Panc1 (cell line): ENCODE results near the gene KRT84. TPM values are rescaled to one million over a fixed set of nuclear protein-coding genes. Genes with fewer than 3 reads are reported as not detected.

ENCODE experiments used
- ATAC-seq: fragments of 200-7000 bp; cut with Tn5 transposase; 2 replicates; pipeline ENCODE4 v1.9.1; 2020; ENCODE audit warnings: mild to moderate bottlenecking, moderate library complexity
- BruUV-seq: library from RNA; stranded (reverse); fragments of 400-500 nt; replicated peaks from 2 replicates; lab custom pipeline; 2021; lab: Mats Ljungman, UMichigan
- CTCF ChIA-PET: fragments of 300-600 bp; sonication (Branson Sonifier 250); formaldehyde crosslinking; loops from one replicate; lab custom pipeline; 2022; ENCODE audit warnings: antibody characterized with exemption; lab: Charles Lee
- POLR2A ChIA-PET: fragments of 300-600 bp; sonication (Branson Sonifier 250); formaldehyde crosslinking; loops from one replicate; lab custom pipeline; 2022; ENCODE audit warnings: antibody characterized with exemption; lab: Charles Lee
- DNase-seq: peaks from one replicate; pipeline ENCODE4 v3.0.0-alpha.2; 2010; ENCODE audit warnings: low read depth, low spot score
- H3K27ac ChIP-seq: 2 replicates; pipeline ENCODE4 v1.5.1; 2011; ENCODE audit warnings: mild to moderate bottlenecking, low read length, inconsistent platforms
- H3K27me3 ChIP-seq: fragments of 200-500 bp; sonication (Bioruptor generic); 2 replicates; pipeline ENCODE4 v1.6.0; 2014; ENCODE audit warnings: low read length, inconsistent platforms; ENCODE audit not compliant: control insufficient read depth, insufficient read depth
- H3K36me3 ChIP-seq: fragments of 200-500 bp; sonication (Bioruptor generic); 2 replicates; pipeline ENCODE4 v1.5.1; 2014; ENCODE audit warnings: inconsistent platforms, mild to moderate bottlenecking, low read length, moderate library complexity; ENCODE audit not compliant: control insufficient read depth, insufficient read depth
- H3K4me1 ChIP-seq: 2 replicates; pipeline ENCODE4 v1.5.1; 2011; ENCODE audit warnings: inconsistent platforms, mild to moderate bottlenecking, low read length, moderate library complexity; ENCODE audit not compliant: control insufficient read depth, insufficient read depth
- H3K4me3 ChIP-seq, 2 experiments: 2 replicates each; pipeline ENCODE4 v1.5.1; 2011 to 2012; ENCODE audit warnings: low read depth in 2 of 2, low read length in 2 of 2, mild to moderate bottlenecking in 2 of 2, inconsistent platforms in 1 of 2, moderate library complexity in 1 of 2
- H3K9me3 ChIP-seq: fragments of 200-500 bp; sonication (Bioruptor generic); 2 replicates; pipeline ENCODE4 v1.5.1; 2014; ENCODE audit warnings: low read depth, mild to moderate bottlenecking, inconsistent platforms, low read length, moderate library complexity; ENCODE audit not compliant: control insufficient read depth, insufficient read depth
- POLR2AphosphoS5 ChIP-seq: IDR thresholded peaks from 2 replicates; pipeline ENCODE4 v1.6.1; 2012; ENCODE audit warnings: mild to moderate bottlenecking, low read depth, low read length, moderate library complexity
- SIN3A ChIP-seq: IDR thresholded peaks from 2 replicates; pipeline ENCODE4 v1.6.1; 2012; ENCODE audit warnings: low read depth, mild to moderate bottlenecking, low read length, moderate library complexity, borderline replicate concordance; ENCODE audit not compliant: insufficient read depth
- TCF7L2 ChIP-seq: IDR thresholded peaks from 2 replicates; pipeline ENCODE4 v1.6.1; 2011; ENCODE audit warnings: mild to moderate bottlenecking, low read depth, low read length, inconsistent platforms
- in situ Hi-C: cut with HindIII; loops from 2 replicates; pipeline ENCODE4 v1.10.0; 2016; ENCODE audit warnings: low sequenced_read_pairs, low pct_unique_long_range_greater_than_20kb
- intact Hi-C: fragments of 100-400 bp; cut with micrococcal nuclease; formaldehyde crosslinking; loops from one replicate; pipeline ENCODE4 v1.10.0; 2022; ENCODE audit not compliant: unreplicated experiment
- total RNA-seq: library from RNA; stranded (reverse); gene quantifications from one replicate; pipeline ENCODE4 v1.2.1, GENCODE V29; 2021; ENCODE audit not compliant: unreplicated experiment
- TF ChIP-seq, protein P1 (sequence below): fragments of 450-650 bp; IDR thresholded peaks from 2 replicates; pipeline ENCODE4 v1.5.1; 2017; ENCODE audit warnings: mild to moderate bottlenecking
- TF ChIP-seq, protein P2 (sequence below), 2 experiments: IDR thresholded peaks; 2 replicates each; pipeline ENCODE4 v1.6.1; 2011 to 2012; ENCODE audit warnings: low read depth in 2 of 2, control low read depth in 1 of 2, low read length in 1 of 2, mild to moderate bottlenecking in 1 of 2, moderate library complexity in 1 of 2; ENCODE audit not compliant: insufficient read depth in 1 of 2

Gene KRT84
- total RNA-seq, 1 experiment from 2014 or later = not detected

DNA sequence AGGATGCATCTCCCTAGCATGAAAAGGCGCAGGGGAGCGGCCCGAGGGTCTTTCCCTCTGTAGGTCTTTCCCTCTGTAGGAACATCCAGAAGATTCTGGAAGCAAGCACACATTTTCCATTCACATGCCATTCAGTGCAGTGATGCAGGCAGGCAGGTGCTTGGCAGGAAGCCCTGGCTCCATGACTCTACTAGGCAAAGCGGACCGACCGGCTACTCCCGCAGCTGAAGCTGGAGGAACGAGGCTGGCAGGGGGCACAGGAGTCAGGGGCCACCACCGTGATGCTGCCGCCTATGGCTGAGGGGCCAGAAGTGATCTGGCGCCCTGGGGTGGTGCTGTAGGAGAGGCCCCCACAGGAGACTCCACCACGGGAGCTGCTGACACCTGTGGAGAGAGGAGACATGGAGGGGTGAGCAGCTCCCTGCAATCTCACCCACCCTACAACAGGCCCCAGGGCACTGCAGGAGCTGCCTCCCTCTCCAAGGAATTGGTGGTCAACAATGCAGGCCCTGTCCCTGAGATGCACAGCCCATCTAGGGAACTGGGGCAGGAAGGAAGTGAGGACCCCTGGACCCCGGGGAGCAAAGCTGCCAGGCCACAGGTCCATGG, 24.7 kb downstream of the KRT84 start:
- TF ChIP-seq, protein P1, sequence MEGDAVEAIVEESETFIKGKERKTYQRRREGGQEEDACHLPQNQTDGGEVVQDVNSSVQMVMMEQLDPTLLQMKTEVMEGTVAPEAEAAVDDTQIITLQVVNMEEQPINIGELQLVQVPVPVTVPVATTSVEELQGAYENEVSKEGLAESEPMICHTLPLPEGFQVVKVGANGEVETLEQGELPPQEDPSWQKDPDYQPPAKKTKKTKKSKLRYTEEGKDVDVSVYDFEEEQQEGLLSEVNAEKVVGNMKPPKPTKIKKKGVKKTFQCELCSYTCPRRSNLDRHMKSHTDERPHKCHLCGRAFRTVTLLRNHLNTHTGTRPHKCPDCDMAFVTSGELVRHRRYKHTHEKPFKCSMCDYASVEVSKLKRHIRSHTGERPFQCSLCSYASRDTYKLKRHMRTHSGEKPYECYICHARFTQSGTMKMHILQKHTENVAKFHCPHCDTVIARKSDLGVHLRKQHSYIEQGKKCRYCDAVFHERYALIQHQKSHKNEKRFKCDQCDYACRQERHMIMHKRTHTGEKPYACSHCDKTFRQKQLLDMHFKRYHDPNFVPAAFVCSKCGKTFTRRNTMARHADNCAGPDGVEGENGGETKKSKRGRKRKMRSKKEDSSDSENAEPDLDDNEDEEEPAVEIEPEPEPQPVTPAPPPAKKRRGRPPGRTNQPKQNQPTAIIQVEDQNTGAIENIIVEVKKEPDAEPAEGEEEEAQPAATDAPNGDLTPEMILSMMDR = no peak
- TF ChIP-seq SIN3A = no peak
- TF ChIP-seq POLR2AphosphoS5 = no peak
- no peak for TF ChIP-seq TCF7L2
- TF ChIP-seq, protein P2, sequence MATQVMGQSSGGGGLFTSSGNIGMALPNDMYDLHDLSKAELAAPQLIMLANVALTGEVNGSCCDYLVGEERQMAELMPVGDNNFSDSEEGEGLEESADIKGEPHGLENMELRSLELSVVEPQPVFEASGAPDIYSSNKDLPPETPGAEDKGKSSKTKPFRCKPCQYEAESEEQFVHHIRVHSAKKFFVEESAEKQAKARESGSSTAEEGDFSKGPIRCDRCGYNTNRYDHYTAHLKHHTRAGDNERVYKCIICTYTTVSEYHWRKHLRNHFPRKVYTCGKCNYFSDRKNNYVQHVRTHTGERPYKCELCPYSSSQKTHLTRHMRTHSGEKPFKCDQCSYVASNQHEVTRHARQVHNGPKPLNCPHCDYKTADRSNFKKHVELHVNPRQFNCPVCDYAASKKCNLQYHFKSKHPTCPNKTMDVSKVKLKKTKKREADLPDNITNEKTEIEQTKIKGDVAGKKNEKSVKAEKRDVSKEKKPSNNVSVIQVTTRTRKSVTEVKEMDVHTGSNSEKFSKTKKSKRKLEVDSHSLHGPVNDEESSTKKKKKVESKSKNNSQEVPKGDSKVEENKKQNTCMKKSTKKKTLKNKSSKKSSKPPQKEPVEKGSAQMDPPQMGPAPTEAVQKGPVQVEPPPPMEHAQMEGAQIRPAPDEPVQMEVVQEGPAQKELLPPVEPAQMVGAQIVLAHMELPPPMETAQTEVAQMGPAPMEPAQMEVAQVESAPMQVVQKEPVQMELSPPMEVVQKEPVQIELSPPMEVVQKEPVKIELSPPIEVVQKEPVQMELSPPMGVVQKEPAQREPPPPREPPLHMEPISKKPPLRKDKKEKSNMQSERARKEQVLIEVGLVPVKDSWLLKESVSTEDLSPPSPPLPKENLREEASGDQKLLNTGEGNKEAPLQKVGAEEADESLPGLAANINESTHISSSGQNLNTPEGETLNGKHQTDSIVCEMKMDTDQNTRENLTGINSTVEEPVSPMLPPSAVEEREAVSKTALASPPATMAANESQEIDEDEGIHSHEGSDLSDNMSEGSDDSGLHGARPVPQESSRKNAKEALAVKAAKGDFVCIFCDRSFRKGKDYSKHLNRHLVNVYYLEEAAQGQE (IDR thresholded peaks at IDR 0.05; ENCODE audit: insufficient read depth in 1 of 2, low read depth in 2 of 2, low read length in 1 of 2) = no peak
- no peak for ATAC-seq
- Histone ChIP-seq H3K27me3 (no peaks in the 10 kb centered on the region), H3K9me3 (no peaks in the 10 kb centered on the region), H3K36me3 (no peaks in the 10 kb centered on the region), H3K4me1 (no peaks in the 10 kb centered on the region), H3K4me3 (no peak overlapping the region), H3K27ac (no peak overlapping the region)
- no peak for DNase-seq
- intact Hi-C loops (no loop called here), in situ Hi-C loops (no loop called here)
- POLR2A ChIA-PET = interaction anchor here (0.6 kb wide), 1 partner anchor 220 kb away, joined by 9 read pairs; no protein-coding TSS in a partner anchor
- CTCF ChIA-PET = no interaction called here
- BruUV-seq = no TSS peak

DNA sequence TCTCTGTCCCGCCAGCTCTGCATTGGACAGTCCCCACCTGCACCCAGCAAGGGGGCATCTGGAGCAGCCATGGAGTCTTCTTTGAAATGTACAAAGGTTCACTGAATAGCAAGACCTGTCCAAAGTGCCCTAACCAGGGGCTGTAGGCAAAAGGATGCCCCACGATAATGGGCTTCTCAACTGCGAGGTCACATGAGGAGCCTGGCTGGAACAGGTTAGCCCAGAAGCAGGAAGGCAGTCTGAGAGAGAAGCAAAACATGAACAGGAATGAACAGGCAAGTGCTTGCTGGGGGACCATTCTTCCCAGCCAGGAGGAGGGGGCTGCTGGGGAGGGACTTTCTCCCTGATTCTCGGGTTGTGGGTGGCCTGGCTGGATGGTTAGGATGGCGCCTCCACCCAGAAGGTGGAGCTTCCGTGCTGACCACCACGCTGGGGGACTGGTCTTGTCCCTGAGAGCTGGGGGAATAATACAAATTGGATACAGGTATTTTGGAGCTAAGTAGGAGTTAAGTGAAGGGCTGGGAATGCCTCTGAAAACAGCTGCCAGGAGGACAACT, 25.3 kb downstream of the KRT84 start:
- intact Hi-C loops = no loop called here

More for the DNA sequence above, 25.3 kb downstream of the KRT84 start:
- ChIA-PET CTCF (no interaction called here), POLR2A (interaction anchor here (0.6 kb wide), 1 partner anchor 220 kb away, joined by 9 read pairs; no protein-coding TSS in a partner anchor)
- no peak for ATAC-seq
- no peak overlapping the region for H3K4me3 ChIP-seq
- in situ Hi-C loops = no loop called here
- DNase-seq = no peak
- no TSS peak for BruUV-seq
- no peaks in the 10 kb centered on the region for H3K36me3 ChIP-seq
- H3K9me3 ChIP-seq = no peaks in the 10 kb centered on the region
- H3K4me1 ChIP-seq = no peaks in the 10 kb centered on the region
- no peak for TF ChIP-seq TCF7L2
- TF ChIP-seq, protein P2 (IDR thresholded peaks at IDR 0.05; ENCODE audit: insufficient read depth in 1 of 2, low read depth in 2 of 2, low read length in 1 of 2) = no peak
- no peak for TF ChIP-seq POLR2AphosphoS5
- no peak for TF ChIP-seq SIN3A
- TF ChIP-seq, protein P1 = no peak
- H3K27ac ChIP-seq = no peak overlapping the region
- H3K27me3 ChIP-seq = 0 out of 2 replicates have a peak, but pooled peaks cover 2% of the 10 kb centered on the region
